ENCODE data around the gene HHIPL1.
"Not testable (repeated sequence)": the region's sequence is repeated elsewhere in the genome, so short reads cannot be mapped to it uniquely, and the experiment has no call there.

Gene HHIPL1

GRCh38 chr14:99636487-99636886 lies 8.4 kb upstream of the HHIPL1 start:
- no peak for DNase-seq

GRCh38 chr14:99637624-99638023 lies 7.3 kb upstream of the HHIPL1 start:
- no peak for DNase-seq

- DNase-seq: not testable (repeated sequence)
Observed at GRCh38 chr14:99642771-99643170, 2.2 kb upstream of the HHIPL1 start.

- DNase-seq: no peak
Observed at GRCh38 chr14:99643343-99643742, 1.6 kb upstream of the HHIPL1 start.

GRCh38 chr14:99644035-99644587 lies 818 bp upstream of the HHIPL1 start:
- no peak for DNase-seq

- DNase-seq: no peak
Observed at GRCh38 chr14:99645545-99646505, 896 bp downstream of the HHIPL1 start.

- DNase-seq: no peak
Observed at GRCh38 chr14:99647411-99647810, 2.5 kb downstream of the HHIPL1 start.

GRCh38 chr14:99648027-99648784 lies 3.3 kb downstream of the HHIPL1 start:
- no peak for DNase-seq

- no peak for DNase-seq
Observed at GRCh38 chr14:99649219-99649618, 4.3 kb downstream of the HHIPL1 start.

GRCh38 chr14:99649643-99650042 lies 4.7 kb downstream of the HHIPL1 start:
- DNase-seq: no peak

GRCh38 chr14:99650189-99650588 lies 5.3 kb downstream of the HHIPL1 start:
- DNase-seq: no peak

GRCh38 chr14:99651953-99652746 lies 7.2 kb downstream of the HHIPL1 start:
- no peak for DNase-seq

GRCh38 chr14:99654235-99654985 lies 9.5 kb downstream of the HHIPL1 start:
- no peak for DNase-seq

GRCh38 chr14:99655521-99655920 lies 10.6 kb downstream of the HHIPL1 start:
- DNase-seq: no peak

GRCh38 chr14:99656171-99656570 lies 11.2 kb downstream of the HHIPL1 start:
- no peak for DNase-seq

GRCh38 chr14:99657645-99658155 lies 12.8 kb downstream of the HHIPL1 start:
- no peak for DNase-seq

GRCh38 chr14:99658218-99658845 lies 13.4 kb downstream of the HHIPL1 start:
- DNase-seq: no peak

- no peak for DNase-seq
Observed at GRCh38 chr14:99659333-99659741, 14.4 kb downstream of the HHIPL1 start.

- DNase-seq: no peak
Observed at GRCh38 chr14:99660006-99660566, 15.2 kb downstream of the HHIPL1 start.

GRCh38 chr14:99660794-99661193 lies 15.9 kb downstream of the HHIPL1 start:
- no peak for DNase-seq

GRCh38 chr14:99661206-99661605 lies 16.3 kb downstream of the HHIPL1 start:
- not testable (repeated sequence) for DNase-seq
